Glomerular visceral epithelial cell (primary cell): ENCODE data around the gene IST1.
"Not testable (repeated sequence)": the region's sequence is repeated elsewhere in the genome, so short reads cannot be mapped to it uniquely, and the experiment has no call there.

Experiments
- DNase-seq: peaks from one replicate; pipeline ENCODE4 v3.0.0-alpha.2; 2016; ENCODE audit errors: extremely low spot score

Gene IST1

GRCh38 chr16:71882505-71883167, 12.7 kb upstream of the IST1 start:
- DNase-seq: peak; percentile 72

GRCh38 chr16:71883168-71883848, 12.0 kb upstream of the IST1 start:
- DNase-seq: peak; percentile 12

GRCh38 chr16:71883849-71884638, 11.3 kb upstream of the IST1 start, which contains the start of gene ZNF821:
Gene ZNF821, minus strand, starts transcription at chr16:71884182. Its CDS starts 4,236 bp downstream, at chr16:71879946.
- DNase-seq: peak; percentile 67

- no peak for DNase-seq
These were observed 10.1 kb upstream of the IST1 start for GRCh38 chr16:71885261-71885650.

DNA sequence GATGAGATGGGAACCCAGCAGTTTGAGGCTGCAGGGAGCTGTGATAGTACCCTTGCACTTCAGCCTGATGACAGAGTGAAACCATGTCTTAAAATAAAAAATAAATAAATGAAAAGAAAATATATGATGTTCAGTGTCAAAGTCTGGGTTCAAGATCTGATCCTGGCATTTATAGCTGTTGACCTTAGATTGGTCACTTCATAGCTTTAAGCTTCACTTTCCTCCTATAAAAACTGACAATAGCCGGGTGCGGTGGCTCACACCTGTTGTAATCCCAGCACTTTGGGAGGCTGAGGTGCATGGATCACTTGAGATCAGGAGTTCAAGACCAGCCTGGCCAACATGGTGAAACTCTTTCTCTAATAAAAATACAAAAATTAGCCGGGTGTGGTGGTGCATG, 6.2 kb upstream of the IST1 start:
- no peak for DNase-seq

DNA sequence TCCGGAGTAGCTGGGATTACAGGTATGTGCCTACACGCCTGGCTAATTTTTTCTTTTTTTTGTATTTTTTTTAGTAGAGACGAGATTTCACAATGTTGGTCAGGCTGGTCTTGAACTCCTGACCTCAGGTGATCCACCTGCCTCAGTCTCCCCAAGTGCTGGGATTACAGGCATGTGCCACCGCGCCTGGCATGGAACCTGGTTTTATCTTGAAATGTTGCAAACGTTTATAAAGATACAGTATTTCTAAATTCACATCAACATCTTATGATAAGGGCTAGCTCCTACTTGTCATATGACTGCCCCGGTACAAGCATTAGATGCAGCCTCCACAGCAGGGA, 1.5 kb upstream of the IST1 start:
- no peak for DNase-seq

DNA sequence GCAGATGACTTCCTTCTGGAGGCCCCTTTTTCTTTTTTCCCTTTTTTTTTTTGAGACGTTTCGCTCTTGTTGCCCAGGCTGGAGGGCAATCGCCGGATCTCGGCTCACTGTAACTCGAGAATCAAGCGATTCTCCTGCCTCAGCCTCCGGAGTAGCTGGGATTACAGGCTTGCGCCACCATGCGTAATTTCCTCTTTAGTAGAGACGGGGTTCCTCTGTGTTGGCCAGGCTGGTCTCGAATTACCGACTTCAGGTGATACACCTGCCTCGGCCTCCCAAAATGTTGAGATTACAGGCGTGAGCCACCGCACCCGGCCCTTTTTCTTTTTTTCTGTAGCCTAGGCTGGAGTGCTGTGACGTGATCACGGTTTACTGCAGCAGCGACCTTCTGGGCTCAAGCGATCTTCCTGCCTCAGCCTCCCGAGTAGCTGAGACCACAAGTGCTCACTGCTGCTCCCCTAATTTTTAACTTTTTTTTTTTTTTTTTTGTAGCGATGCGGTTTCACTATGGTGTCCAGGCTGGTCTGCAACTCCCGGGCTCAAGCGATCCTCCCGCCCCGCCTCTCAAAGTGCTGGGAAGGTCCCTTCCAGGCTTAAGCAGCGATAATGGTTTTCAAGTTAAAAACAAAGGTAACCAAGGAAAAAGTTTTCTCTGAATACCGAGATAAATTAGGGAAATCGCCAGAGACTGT, 956 bp upstream of the IST1 start:
- DNase-seq: peak; percentile 44

DNA sequence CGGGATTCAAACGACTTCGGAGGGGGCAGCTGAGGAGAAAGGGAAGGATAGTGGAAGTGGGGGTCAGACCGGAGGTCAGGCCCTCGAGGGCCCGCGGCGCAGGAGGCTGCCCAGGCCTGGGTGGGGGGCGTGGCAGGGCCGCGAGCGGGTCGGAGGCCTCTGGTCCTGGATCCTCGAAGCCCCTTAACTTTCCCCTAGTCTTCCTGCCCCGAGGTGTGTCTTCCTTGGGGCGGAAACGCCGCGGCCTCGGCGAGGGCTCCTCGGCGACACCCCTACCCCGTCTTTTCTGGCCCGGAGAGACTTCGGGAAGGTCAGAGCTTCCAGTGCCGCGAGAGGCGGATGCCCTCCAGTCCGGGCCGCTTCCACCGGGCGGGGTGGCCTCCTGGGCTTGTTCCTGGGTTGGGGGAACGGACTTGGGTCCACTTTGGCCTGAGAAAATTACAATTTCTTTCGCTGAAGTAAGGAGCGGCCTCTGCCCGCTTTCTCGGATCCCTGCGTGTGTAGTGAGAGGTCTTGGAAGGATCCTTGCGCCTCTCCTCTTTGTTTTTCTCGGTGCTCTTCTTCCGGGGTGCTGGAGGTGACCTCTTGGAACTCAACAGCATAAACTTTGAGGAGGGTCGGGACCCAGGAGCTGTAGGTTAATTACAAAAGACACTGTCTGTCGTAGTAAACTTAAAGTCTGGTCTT, 491 bp downstream of the IST1 start:
- DNase-seq: peak; percentile 39

- DNase-seq: no peak
These were observed 1.5 kb downstream of the IST1 start for GRCh38 chr16:71896764-71897368.

DNA sequence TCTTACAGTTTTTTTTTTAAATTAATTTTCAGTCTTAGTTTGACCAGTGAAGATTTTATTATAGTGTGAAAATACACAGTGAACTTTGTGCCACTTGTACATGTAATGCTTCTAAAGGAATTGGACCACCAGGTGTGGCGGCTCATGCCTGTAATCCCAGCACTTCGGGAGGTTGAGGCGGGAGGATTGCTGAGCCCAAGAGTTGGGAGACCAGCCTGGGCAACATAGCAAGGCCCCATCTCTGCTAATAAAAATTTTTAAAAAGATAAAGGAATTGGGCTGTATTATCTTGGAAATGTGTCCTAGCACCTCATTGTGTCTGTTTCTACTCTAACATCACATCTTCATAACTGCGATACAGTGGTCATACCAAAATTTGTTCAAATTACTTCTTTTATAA, 3.8 kb downstream of the IST1 start:
- DNase-seq: no peak

DNA sequence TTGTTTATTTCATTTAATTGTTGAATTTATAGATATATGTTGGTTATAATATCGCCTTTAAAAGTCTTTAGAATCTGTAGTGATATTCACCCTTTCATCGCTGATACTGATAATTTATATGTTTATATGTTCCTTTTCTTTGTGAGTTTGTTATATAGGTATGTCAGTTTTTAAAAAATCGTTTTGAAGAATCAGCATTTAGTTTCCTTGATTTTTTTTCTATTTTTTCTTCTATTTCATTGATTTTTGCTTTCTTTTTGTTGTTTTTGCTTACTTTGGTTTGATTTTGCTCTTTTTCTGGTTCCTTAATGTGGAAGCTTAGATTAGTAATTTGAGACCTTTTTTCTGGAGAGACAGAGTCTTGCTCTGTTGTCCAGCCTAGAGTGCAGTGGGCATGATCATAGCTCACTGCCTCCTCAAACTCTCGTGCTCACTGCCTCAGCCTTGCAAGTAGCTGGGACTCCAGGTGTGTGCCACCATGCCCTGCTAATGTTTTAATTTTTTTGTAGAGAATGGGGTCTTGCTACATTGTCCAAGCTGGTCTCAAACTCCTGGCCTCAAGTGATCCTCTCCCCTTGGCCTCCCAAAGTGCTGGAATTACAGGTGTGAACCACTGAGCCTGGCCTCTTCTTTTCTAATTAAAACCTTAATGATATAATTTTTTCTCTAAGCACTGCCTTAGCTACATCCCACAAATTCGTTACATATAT, 7.5 kb downstream of the IST1 start:
- no peak for DNase-seq

- no peak for DNase-seq
These were observed 8.3 kb downstream of the IST1 start for GRCh38 chr16:71903608-71904007.

DNA sequence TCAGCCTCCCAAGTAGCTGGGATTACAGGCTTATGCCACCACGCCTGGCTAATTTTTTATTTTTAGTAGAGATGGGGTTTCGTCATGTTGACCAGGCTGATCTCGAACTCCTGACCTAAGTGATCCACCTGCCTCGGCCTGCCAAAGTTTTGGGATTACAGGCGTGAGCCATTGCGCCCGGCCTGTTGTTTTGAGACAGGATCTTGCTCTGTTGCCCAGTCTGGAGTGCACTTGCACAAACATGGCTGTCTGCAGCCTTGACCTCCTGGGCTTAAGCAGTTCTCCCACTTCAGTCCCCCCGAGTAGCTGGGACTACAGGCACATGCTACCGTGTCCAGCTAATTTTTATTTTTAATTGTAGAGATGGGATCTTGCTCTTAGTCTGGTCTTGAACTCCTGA, 8.9 kb downstream of the IST1 start:
- no peak for DNase-seq

- not testable (repeated sequence) for DNase-seq
These were observed 10.4 kb downstream of the IST1 start for GRCh38 chr16:71905765-71906164.

- DNase-seq: no peak
These were observed 15.8 kb downstream of the IST1 start for GRCh38 chr16:71911121-71911520.

DNA sequence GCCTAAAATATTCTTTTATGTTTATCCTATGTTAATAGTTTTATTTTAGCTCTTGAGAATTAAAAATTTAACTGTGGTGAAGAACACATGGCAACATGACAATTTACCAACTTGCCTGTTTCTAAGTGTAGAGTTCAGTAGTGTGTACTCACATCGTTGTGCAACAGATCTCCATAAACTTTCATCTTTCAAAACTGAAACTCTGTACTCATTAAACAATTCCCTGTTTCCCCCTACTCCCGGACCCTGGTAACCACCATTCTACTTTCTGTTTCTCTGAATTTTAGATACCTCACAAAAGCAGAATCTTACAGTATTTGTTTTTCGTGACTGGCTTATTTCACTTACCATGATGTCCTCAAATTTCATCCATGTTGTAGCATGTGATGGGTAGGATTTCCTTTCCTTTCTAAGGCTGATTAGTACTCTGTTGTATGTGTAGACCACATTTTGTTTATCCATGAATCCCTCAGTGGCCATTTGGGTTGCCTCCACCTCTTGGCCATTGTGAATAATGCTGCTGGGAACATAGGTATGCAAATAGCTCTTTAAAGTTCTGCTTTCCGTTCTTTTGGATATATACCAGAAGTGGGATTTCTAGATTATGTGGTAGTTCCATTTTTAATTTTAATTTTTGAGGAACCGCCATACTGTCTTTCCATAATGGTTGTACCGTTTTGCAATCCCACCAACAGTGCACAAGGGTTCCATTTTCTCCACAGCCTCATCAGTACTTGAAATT, 17.4 kb downstream of the IST1 start:
- DNase-seq: no peak

DNA sequence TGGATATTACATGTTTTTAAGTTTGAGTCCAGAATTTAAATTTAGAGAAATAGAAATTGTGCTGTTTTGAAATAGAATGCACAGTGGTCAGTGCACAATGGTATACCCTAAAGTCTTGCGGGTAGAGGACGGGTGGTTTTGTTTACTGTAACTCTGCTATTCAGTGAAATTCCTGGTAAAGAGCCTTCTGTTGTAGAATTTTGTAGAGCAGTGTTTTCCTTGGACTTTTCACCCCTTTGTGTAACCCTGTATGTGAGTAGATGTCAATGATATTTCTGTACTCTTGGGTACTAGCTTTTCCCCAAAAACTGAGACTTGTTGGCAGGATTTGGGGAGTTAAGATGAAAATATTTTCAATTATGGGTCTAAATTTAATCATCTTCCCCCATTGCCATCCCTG, 19.5 kb downstream of the IST1 start:
- no peak for DNase-seq

- DNase-seq: no peak
These were observed 20.0 kb downstream of the IST1 start for GRCh38 chr16:71915350-71915749.

DNA sequence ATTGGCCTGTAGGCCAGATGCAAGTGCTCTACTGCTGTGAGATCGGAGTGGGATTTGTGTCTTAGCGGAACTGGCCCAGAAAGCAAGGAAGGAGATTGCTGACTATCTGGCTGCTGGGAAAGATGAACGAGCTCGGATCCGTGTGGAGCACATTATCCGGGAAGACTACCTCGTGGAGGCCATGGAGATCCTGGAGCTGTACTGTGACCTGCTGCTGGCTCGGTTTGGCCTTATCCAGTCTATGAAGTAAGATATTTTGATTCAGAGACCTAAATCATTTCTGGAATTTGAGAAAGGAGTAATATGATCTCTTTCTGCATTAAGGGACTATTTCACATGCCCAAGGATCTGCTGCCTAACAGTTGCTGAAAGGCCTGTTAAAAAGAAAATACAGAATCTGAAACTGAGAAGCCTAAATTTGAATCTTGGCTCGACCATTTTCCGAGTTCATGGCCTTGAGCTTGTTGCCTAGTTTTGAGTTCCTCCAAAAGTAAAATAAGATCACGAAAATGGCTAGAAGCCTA, 21.1 kb downstream of the IST1 start:
- DNase-seq: no peak

GRCh38 chr16:71917900-71918299, 22.6 kb downstream of the IST1 start:
- DNase-seq: peak; percentile 34
